ENCODE data around the gene SNHG17. TPM values are rescaled to one million over a fixed set of nuclear protein-coding genes. Genes with fewer than 3 reads are reported as not detected.
"Not testable (repeated sequence)": the region's sequence is repeated elsewhere in the genome, so short reads cannot be mapped to it uniquely, and the experiment has no call there.

The SNHG17 gene
- total RNA-seq, 1 donor from 2014 or later: 129 TPM

GRCh38 chr20:38421915-38422314 lies 13.2 kb downstream of the SNHG17 start:
- no peak for TF ChIP-seq CTCF (IDR thresholded peaks at IDR 0.05)
- H3K9me3 ChIP-seq: no peaks in the 10 kb centered on the region
- DNase-seq (ENCODE audit: low spot score in 2 of 2): no peak
- intact Hi-C loops (cut with DNase I): no loop called here
- no peaks in the 10 kb centered on the region for H3K4me1 ChIP-seq
- H3K4me3 ChIP-seq: no peak overlapping the region
- H3K27ac ChIP-seq: no peak overlapping the region
- no peaks in the 10 kb centered on the region for H3K27me3 ChIP-seq
- H3K36me3 ChIP-seq: peaks cover 80 to 90% of the 10 kb centered on the region in 2 donors

GRCh38 chr20:38420388-38421085 lies 14.6 kb downstream of the SNHG17 start:
- Histone ChIP-seq H3K27ac (no peak overlapping the region), H3K27me3 (no peaks in the 10 kb centered on the region), H3K36me3 (peaks cover 67 to 80% of the 10 kb centered on the region in 2 donors), H3K4me3 (no peak overlapping the region), H3K4me1 (no peaks in the 10 kb centered on the region), H3K9me3 (no peaks in the 10 kb centered on the region)
- no peak for TF ChIP-seq CTCF (IDR thresholded peaks at IDR 0.05)
- no peak for DNase-seq (ENCODE audit: low spot score in 2 of 2)
- intact Hi-C loops (cut with DNase I): no loop called here

GRCh38 chr20:38418509-38419204 lies 16.5 kb downstream of the SNHG17 start:
- TF ChIP-seq CTCF (IDR thresholded peaks at IDR 0.05): no peak
- Histone ChIP-seq H3K27me3 (no peaks in the 10 kb centered on the region), H3K4me1 (no peaks in the 10 kb centered on the region), H3K36me3 (peaks cover 57 to 67% of the 10 kb centered on the region in 2 donors), H3K27ac (no peak overlapping the region), H3K4me3 (no peak overlapping the region), H3K9me3 (no peaks in the 10 kb centered on the region)
- no peak for DNase-seq (ENCODE audit: low spot score in 2 of 2)
- intact Hi-C loops (cut with DNase I): no loop called here

DNA sequence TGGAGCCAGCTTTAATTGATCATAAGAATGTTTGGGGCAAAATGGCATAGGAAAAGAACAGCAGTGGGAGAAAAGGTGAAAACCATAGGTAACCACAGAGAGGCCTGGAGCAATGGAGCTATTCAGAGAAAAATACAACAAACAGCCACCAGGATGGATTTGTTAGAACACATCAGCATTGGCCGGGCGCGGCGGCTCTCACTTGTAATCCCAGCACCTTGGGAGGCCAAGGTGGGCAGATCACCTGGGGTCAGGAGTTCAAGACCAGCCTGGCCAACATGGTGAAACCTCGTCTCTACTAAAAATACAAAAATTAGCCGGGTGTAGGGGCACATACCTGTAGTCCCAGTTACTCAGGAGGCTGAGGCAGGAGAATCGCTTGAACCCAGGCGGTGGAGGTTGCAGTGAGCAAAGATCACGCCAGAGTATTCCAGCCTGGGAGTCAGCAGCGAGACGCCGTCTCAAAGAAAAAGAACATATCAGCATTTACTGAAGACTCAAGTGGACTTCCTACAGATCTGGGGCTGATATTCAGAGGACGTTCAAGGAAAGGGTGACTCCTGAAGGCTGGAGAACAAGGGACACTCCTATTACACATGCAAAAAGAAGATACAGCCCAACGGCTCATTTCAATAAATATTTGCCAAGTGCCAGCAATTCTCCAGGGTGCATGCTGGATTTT lies 20.2 kb downstream of the SNHG17 start:
- H3K4me1 ChIP-seq: no peaks in the 10 kb centered on the region
- no peaks in the 10 kb centered on the region for H3K27me3 ChIP-seq
- H3K36me3 ChIP-seq: peaks cover 27 to 47% of the 10 kb centered on the region in 2 donors
- no peaks in the 10 kb centered on the region for H3K9me3 ChIP-seq
- no peak overlapping the region for H3K4me3 ChIP-seq
- intact Hi-C loops (cut with DNase I): no loop called here
- TF ChIP-seq CTCF (IDR thresholded peaks at IDR 0.05): no peak
- H3K27ac ChIP-seq: no peak overlapping the region
- DNase-seq (ENCODE audit: low spot score in 2 of 2): no peak

- H3K27ac ChIP-seq: no peak overlapping the region
- H3K27me3 ChIP-seq: no peaks in the 10 kb centered on the region
- H3K9me3 ChIP-seq: no peaks in the 10 kb centered on the region
- intact Hi-C loops (cut with DNase I): no loop called here
- H3K4me1 ChIP-seq: no peaks in the 10 kb centered on the region
- no peak for DNase-seq (ENCODE audit: low spot score in 2 of 2)
- TF ChIP-seq CTCF (IDR thresholded peaks at IDR 0.05): no peak
- no peak overlapping the region for H3K4me3 ChIP-seq
- peaks cover 14 to 28% of the 10 kb centered on the region in 2 donors for H3K36me3 ChIP-seq
These were observed 22.1 kb downstream of the SNHG17 start for GRCh38 chr20:38412877-38413577.

DNA sequence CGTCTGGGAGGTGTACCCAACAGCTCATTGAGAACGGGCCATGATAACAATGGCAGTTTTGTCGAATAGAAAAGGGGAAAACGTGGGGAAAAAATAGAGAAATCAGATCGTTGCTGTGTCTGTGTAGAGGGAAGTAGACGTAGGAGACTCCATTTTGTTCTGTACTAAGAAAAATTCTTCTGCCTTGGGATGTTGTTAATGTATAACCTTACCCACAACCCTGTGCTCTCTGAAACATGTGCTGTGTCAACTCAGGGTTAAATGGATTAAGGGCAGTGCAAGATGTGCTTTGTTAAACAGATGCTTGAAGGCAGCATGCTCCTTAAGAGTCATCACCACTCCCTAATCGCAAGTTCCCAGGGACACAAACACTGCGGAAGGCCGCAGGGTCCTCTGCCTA lies 27.3 kb downstream of the SNHG17 start:
- H3K4me1 ChIP-seq; H3K27ac ChIP-seq; H3K4me3 ChIP-seq; H3K9me3 ChIP-seq; DNase-seq (ENCODE audit: low spot score in 2 of 2); H3K36me3 ChIP-seq; H3K27me3 ChIP-seq: not testable (repeated sequence)
- intact Hi-C loops (cut with DNase I): loop anchor here (5.0 to 10.0 kb wide), 2 partner anchors 176 to 343 kb away; no protein-coding TSS in a partner anchor
